B cell (primary cell): Measurements from ENCODE around the gene KIF22.

Source experiments
- EZH2 ChIP-seq: IDR thresholded peaks from 2 replicates; pipeline ENCODE4 v1.6.1; 2012; ENCODE audit warnings: borderline replicate concordance, low read depth, mild to moderate bottlenecking, moderate library complexity, low read length; ENCODE audit not compliant: insufficient read depth, poor library complexity, severe bottlenecking
- TF ChIP-seq, protein P1 (sequence below): fragments of 200-600 bp; IDR thresholded peaks from one replicate; pipeline ENCODE4 v1.8.0; 2022; ENCODE audit warnings: antibody characterized with exemption, mild to moderate bottlenecking

DNA sequence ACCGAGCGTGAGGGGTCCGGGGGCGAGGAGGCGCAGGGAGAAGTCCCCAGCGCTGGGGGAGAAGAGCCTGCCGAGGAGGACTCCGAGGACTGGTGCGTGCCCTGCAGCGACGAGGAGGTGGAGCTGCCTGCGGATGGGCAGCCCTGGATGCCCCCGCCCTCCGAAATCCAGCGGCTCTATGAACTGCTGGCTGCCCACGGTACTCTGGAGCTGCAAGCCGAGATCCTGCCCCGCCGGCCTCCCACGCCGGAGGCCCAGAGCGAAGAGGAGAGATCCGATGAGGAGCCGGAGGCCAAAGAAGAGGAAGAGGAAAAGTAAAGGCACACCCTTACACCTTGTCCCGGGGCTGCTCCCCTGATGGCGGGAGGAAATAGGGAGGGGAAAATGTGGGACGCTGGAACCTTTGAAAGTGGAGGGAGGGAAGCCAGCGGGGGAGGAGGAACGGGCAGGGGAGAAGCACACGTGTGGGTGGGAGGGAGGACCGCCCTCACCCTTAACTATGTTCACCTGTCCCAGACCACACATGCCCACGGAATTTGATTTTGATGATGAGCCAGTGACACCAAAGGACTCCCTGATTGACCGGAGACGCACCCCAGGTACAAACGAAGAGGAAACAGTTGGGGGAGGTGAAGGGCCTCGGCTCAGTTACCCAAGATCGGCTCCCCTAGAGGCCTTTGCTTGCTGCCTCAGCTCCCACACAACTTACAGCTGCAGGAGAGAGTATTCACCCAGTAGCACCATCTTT is 26.3 kb downstream of the KIF22 start:
- TF ChIP-seq, protein P1, sequence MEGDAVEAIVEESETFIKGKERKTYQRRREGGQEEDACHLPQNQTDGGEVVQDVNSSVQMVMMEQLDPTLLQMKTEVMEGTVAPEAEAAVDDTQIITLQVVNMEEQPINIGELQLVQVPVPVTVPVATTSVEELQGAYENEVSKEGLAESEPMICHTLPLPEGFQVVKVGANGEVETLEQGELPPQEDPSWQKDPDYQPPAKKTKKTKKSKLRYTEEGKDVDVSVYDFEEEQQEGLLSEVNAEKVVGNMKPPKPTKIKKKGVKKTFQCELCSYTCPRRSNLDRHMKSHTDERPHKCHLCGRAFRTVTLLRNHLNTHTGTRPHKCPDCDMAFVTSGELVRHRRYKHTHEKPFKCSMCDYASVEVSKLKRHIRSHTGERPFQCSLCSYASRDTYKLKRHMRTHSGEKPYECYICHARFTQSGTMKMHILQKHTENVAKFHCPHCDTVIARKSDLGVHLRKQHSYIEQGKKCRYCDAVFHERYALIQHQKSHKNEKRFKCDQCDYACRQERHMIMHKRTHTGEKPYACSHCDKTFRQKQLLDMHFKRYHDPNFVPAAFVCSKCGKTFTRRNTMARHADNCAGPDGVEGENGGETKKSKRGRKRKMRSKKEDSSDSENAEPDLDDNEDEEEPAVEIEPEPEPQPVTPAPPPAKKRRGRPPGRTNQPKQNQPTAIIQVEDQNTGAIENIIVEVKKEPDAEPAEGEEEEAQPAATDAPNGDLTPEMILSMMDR = no peak
- no peak for TF ChIP-seq EZH2
